ENCODE results near the gene ISM2.

ISM2 gene

GRCh38 chr14:77475432-77476115, 23.0 kb downstream of the ISM2 start:
- Histone ChIP-seq H3K14ac (ENCODE audit: low read length) (no peak overlapping the region), H3K27me3 (ENCODE audit: insufficient read depth, low read length) (no peaks in the 10 kb centered on the region), H3K4me3 (ENCODE audit: low read depth, low read length) (no peak overlapping the region), H3K4me2 (ENCODE audit: low read length) (no peak overlapping the region), H3K4me1 (ENCODE audit: control insufficient read depth in 1 of 2, insufficient read depth in 2 of 2, low read length in 2 of 2) (no peaks in the 10 kb centered on the region), H3K4ac (ENCODE audit: low read depth, low read length) (no peak overlapping the region), H3K27ac (ENCODE audit: low read depth, low read length) (no peak overlapping the region), H4K91ac (ENCODE audit: low read depth, low read length) (no peak overlapping the region), H3K18ac (ENCODE audit: low read length) (no peak overlapping the region), H3K9ac (ENCODE audit: low read length) (no peak overlapping the region), H3K79me2 (ENCODE audit: control insufficient read depth, insufficient read depth, low read length, poor library complexity) (no peaks in the 10 kb centered on the region), H2BK5ac (ENCODE audit: low read depth, low read length, poor library complexity) (no peak overlapping the region), H2BK12ac (ENCODE audit: low read length) (no peak overlapping the region), H2BK120ac (ENCODE audit: insufficient read depth, low read length, poor library complexity) (no peak overlapping the region), H2AK5ac (ENCODE audit: low read length) (no peak overlapping the region), H3K79me1 (ENCODE audit: low read length) (no peaks in the 10 kb centered on the region), H3K9me3 (ENCODE audit: insufficient read depth, low read depth, low read length) (peaks cover 3% of the 10 kb centered on the region), H4K8ac (ENCODE audit: low read depth, low read length) (no peak overlapping the region), H4K12ac (ENCODE audit: low read depth, low read length) (no peak overlapping the region), H2AFZ (ENCODE audit: insufficient read depth, low read length, poor library complexity) (no peak overlapping the region), H3K23ac (ENCODE audit: low read length) (no peak overlapping the region), H3K36me3 (ENCODE audit: control insufficient read depth in 1 of 2, insufficient read depth in 2 of 2, low read length in 2 of 2) (no peaks in the 10 kb centered on the region)
- WGBS (ENCODE audit: extremely low coverage, insufficient coverage, insufficient read length) = no CpG with 5 or more reads among the region's 35 CpGs
- DNase-seq = no peak

DNA sequence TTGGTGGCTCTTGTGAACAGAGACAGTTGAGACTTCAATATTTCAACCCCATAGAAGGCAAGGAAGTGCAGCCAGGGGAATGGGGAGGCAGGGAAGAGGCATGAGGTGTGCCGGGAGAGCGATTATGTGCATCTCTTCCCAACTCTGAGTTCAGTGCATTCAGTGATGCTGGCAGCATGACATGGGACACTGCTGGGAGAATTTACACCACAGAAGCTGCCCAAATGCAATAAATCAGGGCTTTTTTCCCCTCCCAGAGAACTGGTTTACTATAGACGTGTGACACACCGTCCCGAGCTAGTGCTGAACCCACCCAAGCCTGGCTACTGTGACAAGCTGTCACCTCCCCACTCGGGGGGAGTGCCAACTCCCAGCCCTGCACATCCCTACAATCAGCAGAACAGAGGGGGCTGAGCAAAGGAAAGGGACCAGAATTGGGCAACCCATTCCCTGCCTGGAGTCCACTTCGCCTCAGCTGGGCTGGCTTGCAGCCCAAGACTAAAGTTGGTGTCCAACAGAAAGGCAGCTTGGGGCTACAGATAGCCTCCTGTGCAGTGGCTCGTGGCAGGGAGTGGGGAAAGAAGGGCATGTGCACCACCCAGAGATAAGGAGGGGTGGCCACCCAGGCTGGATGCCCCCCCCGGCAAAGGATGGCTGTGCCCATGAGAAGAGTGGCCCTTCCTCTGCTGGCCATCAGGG, 24.0 kb downstream of the ISM2 start:
- no peak overlapping the region for H2BK12ac ChIP-seq (ENCODE audit: low read length)
- no peak overlapping the region for H4K12ac ChIP-seq (ENCODE audit: low read depth, low read length)
- no peak overlapping the region for H3K23ac ChIP-seq (ENCODE audit: low read length)
- H3K4ac ChIP-seq (ENCODE audit: low read depth, low read length) = no peak overlapping the region
- H2AK5ac ChIP-seq (ENCODE audit: low read length) = no peak overlapping the region
- H3K9ac ChIP-seq (ENCODE audit: low read length) = no peak overlapping the region
- no peak overlapping the region for H3K18ac ChIP-seq (ENCODE audit: low read length)
- no peak overlapping the region for H4K91ac ChIP-seq (ENCODE audit: low read depth, low read length)
- H3K27me3 ChIP-seq (ENCODE audit: insufficient read depth, low read length) = no peaks in the 10 kb centered on the region
- no peaks in the 10 kb centered on the region for H3K79me2 ChIP-seq (ENCODE audit: control insufficient read depth, insufficient read depth, low read length, poor library complexity)
- H4K8ac ChIP-seq (ENCODE audit: low read depth, low read length) = no peak overlapping the region
- whole genome bisulfite sequencing (ENCODE audit: extremely low coverage, insufficient coverage, insufficient read length) = no CpG with 5 or more reads among the region's 9 CpGs
- H3K36me3 ChIP-seq (ENCODE audit: control insufficient read depth in 1 of 2, insufficient read depth in 2 of 2, low read length in 2 of 2) = peaks cover 0 to under 1% of the 10 kb centered on the region in 2 experiments
- no peaks in the 10 kb centered on the region for H3K4me1 ChIP-seq (ENCODE audit: control insufficient read depth in 1 of 2, insufficient read depth in 2 of 2, low read length in 2 of 2)
- no peak overlapping the region for H2BK5ac ChIP-seq (ENCODE audit: low read depth, low read length, poor library complexity)
- no peak overlapping the region for H3K4me3 ChIP-seq (ENCODE audit: low read depth, low read length)
- H3K14ac ChIP-seq (ENCODE audit: low read length) = no peak overlapping the region
- no peaks in the 10 kb centered on the region for H3K79me1 ChIP-seq (ENCODE audit: low read length)
- no peak overlapping the region for H3K27ac ChIP-seq (ENCODE audit: low read depth, low read length)
- no peak overlapping the region for H3K4me2 ChIP-seq (ENCODE audit: low read length)
- no peak for DNase-seq
- H3K9me3 ChIP-seq (ENCODE audit: insufficient read depth, low read depth, low read length) = peaks cover 3% of the 10 kb centered on the region
- no peak overlapping the region for H2BK120ac ChIP-seq (ENCODE audit: insufficient read depth, low read length, poor library complexity)
- no peak overlapping the region for H2AFZ ChIP-seq (ENCODE audit: insufficient read depth, low read length, poor library complexity)

DNA sequence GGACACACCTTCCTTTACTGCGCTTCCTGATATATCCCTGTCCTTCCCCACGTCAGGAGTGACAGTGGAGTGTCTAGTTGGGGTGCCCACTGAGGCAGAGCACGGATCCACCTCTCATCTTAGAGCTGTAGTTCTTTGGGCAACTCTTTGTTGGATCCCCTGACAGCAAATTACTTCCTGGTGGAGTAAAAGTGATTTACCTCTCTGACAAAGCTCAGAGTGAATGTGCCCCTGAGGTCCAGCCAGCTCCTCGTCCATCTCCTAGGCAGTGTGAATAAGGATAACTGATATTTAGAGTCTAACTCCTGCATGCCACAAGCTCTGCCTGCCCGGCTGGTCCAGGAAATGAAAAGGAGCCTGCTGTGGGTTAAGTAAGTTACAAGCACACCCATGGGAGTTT, 24.7 kb downstream of the ISM2 start:
- Histone ChIP-seq H3K14ac (ENCODE audit: low read length) (no peak overlapping the region), H4K91ac (ENCODE audit: low read depth, low read length) (no peak overlapping the region), H3K4me3 (ENCODE audit: low read depth, low read length) (no peak overlapping the region), H3K4ac (ENCODE audit: low read depth, low read length) (no peak overlapping the region), H4K8ac (ENCODE audit: low read depth, low read length) (no peak overlapping the region), H3K27ac (ENCODE audit: low read depth, low read length) (no peak overlapping the region), H3K79me2 (ENCODE audit: control insufficient read depth, insufficient read depth, low read length, poor library complexity) (no peaks in the 10 kb centered on the region), H3K23ac (ENCODE audit: low read length) (no peak overlapping the region), H3K27me3 (ENCODE audit: insufficient read depth, low read length) (no peaks in the 10 kb centered on the region), H4K12ac (ENCODE audit: low read depth, low read length) (no peak overlapping the region), H2BK12ac (ENCODE audit: low read length) (no peak overlapping the region), H3K9me3 (ENCODE audit: insufficient read depth, low read depth, low read length) (peaks cover 3% of the 10 kb centered on the region), H2AFZ (ENCODE audit: insufficient read depth, low read length, poor library complexity) (no peak overlapping the region), H2AK5ac (ENCODE audit: low read length) (no peak overlapping the region), H3K4me2 (ENCODE audit: low read length) (no peak overlapping the region), H3K18ac (ENCODE audit: low read length) (no peak overlapping the region), H3K79me1 (ENCODE audit: low read length) (no peaks in the 10 kb centered on the region), H3K36me3 (ENCODE audit: control insufficient read depth in 1 of 2, insufficient read depth in 2 of 2, low read length in 2 of 2) (peaks cover 3 to 8% of the 10 kb centered on the region in 2 experiments), H3K4me1 (ENCODE audit: control insufficient read depth in 1 of 2, insufficient read depth in 2 of 2, low read length in 2 of 2) (no peaks in the 10 kb centered on the region), H3K9ac (ENCODE audit: low read length) (no peak overlapping the region), H2BK120ac (ENCODE audit: insufficient read depth, low read length, poor library complexity) (no peak overlapping the region), H2BK5ac (ENCODE audit: low read depth, low read length, poor library complexity) (no peak overlapping the region)
- no peak for DNase-seq
- WGBS (ENCODE audit: extremely low coverage, insufficient coverage, insufficient read length) = no CpG with 5 or more reads among the region's 5 CpGs

GRCh38 chr14:77470224-77470870, 28.3 kb downstream of the ISM2 start:
- Histone ChIP-seq H3K9ac (ENCODE audit: low read length) (no peak overlapping the region), H3K79me1 (ENCODE audit: low read length) (no peaks in the 10 kb centered on the region), H3K27me3 (ENCODE audit: insufficient read depth, low read length) (no peaks in the 10 kb centered on the region), H3K4me3 (ENCODE audit: low read depth, low read length) (no peak overlapping the region), H3K36me3 (ENCODE audit: control insufficient read depth in 1 of 2, insufficient read depth in 2 of 2, low read length in 2 of 2) (peaks cover 22 to 34% of the 10 kb centered on the region in 2 experiments), H4K91ac (ENCODE audit: low read depth, low read length) (no peak overlapping the region), H3K27ac (ENCODE audit: low read depth, low read length) (no peak overlapping the region), H3K14ac (ENCODE audit: low read length) (no peak overlapping the region), H3K4ac (ENCODE audit: low read depth, low read length) (no peak overlapping the region), H3K79me2 (ENCODE audit: control insufficient read depth, insufficient read depth, low read length, poor library complexity) (no peaks in the 10 kb centered on the region), H4K12ac (ENCODE audit: low read depth, low read length) (no peak overlapping the region), H2AFZ (ENCODE audit: insufficient read depth, low read length, poor library complexity) (no peak overlapping the region), H2BK5ac (ENCODE audit: low read depth, low read length, poor library complexity) (no peak overlapping the region), H3K9me3 (ENCODE audit: insufficient read depth, low read depth, low read length) (no peaks in the 10 kb centered on the region), H3K18ac (ENCODE audit: low read length) (no peak overlapping the region), H3K4me1 (ENCODE audit: control insufficient read depth in 1 of 2, insufficient read depth in 2 of 2, low read length in 2 of 2) (no peaks in the 10 kb centered on the region), H2BK120ac (ENCODE audit: insufficient read depth, low read length, poor library complexity) (no peak overlapping the region), H2BK12ac (ENCODE audit: low read length) (no peak overlapping the region), H3K4me2 (ENCODE audit: low read length) (no peak overlapping the region), H4K8ac (ENCODE audit: low read depth, low read length) (no peak overlapping the region), H3K23ac (ENCODE audit: low read length) (no peak overlapping the region), H2AK5ac (ENCODE audit: low read length) (no peak overlapping the region)
- whole genome bisulfite sequencing (ENCODE audit: extremely low coverage, insufficient coverage, insufficient read length) = no CpG with 5 or more reads among the region's 5 CpGs
- peak in 1 of 2 donors; percentile 67 for DNase-seq

Data from trophoblast cell (in vitro differentiated cells and primary cell).